Measurements from ENCODE around the gene HLA-E.
"Not testable (repeated sequence)": the region's sequence is repeated elsewhere in the genome, so short reads cannot be mapped to it uniquely, and the experiment has no call there.

The HLA-E gene

DNA sequence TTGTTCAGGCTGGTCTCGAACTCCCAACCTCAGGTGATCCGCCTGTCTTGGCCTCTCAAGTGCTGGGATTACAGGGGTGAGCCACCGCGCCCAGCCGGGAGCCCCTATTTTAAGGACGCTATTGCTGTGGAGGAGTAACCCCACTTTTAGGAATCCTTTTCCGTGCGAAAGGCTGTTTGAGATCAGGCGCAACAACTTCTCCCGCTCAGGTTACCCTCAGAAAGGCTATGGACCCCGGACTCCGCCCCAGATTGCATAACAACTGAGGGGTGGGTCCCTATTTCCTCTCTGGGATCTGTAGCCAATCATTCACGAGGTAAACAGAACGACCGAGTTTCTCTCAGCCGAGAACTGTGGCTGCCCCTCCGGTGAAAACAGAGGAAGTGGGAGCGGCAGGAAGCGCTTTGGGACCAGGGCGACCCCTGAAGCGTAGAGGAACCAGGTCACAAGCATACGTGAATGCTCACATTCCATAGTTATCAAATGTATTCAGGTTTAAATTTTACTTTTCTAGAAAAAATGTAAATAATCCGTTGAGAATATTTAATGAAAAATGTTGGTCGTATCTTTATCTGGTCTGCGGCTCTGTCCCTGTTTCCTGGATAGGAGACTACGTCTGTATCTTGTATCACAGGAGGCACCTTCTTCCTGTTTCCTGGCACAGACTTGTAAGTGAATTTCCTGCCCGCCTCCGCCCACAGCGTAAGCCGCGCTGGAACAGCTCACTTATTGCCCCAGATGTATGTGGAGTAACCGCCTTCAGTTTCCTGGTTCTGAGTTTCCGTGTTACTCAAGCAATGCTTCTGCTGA is 26.8 kb downstream of the HLA-E start:
- ATAC-seq: peak; percentile 95
- TF ChIP-seq RARB (CRISPR knock-in tag; IDR thresholded peaks at IDR 0.05) (0 out of 2 replicates have a peak, but pooled peaks have one; percentile 22), ZFP3 (CRISPR knock-in tag; IDR thresholded peaks at IDR 0.05) (0 out of 2 replicates have a peak, but pooled peaks have one; percentile 13), ZC3H10 (CRISPR knock-in tag; IDR thresholded peaks at IDR 0.05) (no peak)

DNA sequence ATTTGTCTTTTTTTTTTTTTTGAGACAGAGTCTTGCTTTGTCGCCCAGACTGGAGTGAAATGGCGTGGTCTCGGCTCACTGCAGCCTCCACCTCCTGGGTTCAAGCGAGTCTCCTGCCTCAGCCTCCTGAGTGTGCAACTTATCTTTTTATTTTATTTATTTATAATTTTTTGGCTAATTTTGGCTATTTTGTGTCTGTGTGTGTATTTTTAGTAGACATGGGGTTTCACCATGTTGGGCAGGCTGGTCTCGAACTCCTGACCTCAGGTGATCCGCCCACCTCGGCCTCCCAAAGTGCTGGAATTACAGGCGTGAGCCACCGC is 27.4 kb downstream of the HLA-E start:
- ATAC-seq: not testable (repeated sequence)

DNA sequence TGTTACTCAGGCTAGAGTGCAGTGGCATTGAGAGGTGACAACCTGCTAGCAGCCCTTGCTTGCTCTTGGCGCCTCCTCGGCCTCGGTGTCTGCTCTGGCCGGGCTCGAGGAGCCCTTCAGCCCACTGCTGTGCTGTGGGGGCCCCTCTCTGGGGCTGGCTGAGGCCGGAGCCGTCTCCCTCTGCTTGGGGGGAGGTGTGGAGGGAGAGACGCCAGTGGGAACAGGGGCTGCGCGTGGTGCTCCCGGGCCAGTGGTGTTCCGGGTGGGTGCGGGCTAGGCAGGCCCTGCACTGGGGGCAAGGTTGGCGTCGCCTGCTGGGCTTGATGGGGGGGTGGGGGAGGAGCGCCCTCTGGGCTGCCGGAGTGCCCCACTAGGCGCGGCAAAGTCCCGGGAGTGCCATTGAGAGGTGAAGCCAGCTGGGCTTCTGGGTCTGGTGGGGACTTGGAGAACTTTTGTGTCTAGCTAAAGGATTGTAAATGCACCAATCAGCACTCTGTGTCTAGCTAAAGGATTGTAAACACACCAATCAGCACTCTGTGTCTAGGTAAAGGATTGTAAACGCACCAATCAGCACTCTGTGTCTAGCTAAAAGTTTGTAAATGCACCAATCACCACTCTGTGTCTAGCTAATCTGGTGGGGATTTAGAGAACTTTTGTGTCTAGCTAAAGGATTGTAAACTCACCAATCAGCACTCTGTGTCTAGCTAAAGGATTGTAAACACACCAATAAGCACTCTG is 28.6 kb downstream of the HLA-E start:
- ATAC-seq: not testable (repeated sequence)

DNA sequence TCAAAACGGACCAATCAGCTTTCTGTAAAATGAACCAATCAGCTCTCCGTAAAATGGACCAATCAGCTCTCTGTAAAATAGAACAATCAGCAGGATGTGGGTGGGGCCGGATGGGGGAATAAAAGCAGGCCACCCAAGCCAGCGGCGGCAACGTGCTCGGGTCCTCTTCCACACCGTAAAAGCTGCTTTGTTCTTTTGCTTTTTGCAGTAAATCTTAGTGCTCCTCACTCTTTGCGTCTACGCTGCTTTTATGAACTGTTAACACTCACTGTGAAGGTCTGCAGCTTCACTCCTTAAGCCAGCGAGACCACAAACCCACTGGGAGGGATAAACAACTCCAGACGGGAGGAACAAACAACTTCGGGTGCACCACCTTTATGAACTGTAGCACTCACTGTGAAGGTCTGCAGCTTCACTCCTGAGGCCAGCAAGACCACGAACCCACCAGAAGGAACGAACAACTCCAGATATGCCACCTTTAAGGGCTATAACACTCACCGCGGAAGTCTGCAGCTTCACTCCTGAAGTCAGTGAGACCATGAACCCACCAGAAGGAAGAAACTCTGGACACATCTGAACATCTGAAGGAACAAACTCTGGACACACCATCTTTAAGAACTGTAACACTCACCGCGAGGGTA is 29.3 kb downstream of the HLA-E start:
- not testable (repeated sequence) for ATAC-seq

DNA sequence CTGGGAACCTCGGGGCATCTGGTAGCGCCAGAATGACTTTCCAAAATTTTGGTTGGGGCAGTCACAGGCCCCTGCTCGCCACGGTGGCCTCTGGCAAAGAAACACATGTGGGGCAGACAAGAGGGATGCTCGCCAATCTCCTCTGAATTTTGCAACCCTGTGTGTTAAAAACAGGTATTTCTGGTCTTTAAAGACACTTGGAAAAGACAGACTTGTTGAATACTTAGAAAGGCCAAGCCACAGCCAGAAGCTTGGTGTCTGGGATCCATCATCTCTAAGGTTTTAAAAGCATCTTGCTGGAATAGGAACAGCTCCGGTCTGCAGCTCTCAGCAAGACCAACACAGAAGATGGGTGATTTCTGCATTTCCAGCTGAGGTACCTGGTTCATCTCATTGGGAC is 31.2 kb downstream of the HLA-E start:
- no peak for ATAC-seq

DNA sequence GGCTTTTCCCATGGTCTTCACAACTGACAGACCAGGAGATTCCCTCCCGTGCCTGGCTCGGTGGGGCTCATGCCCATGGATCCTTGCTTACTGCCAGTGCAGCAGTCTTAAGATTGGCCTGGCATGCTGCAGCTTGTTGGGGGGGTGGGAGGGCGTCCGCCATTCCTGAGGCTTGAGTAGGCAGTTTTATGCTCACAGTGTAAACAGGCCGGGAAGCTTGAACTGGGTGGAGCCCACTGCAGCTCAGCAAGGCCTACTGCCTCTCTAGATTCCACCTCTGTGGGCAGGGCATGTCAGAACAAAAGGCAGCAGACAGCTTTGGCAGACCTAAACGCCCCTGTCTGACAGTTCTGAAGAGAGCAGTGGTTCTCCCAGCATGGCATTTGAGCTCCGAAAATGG is 31.8 kb downstream of the HLA-E start:
- peak; percentile 27; the same call in 2 of the 3 replicates for ATAC-seq

More for the DNA sequence above, 31.2 kb downstream of the HLA-E start:
- TF ChIP-seq CSDC2 (CRISPR knock-in tag; IDR thresholded peaks at IDR 0.05) (no peak), RARB (CRISPR knock-in tag; IDR thresholded peaks at IDR 0.05) (no peak), ZC3H10 (CRISPR knock-in tag; IDR thresholded peaks at IDR 0.05) (no peak), ZNF70 (CRISPR knock-in tag; IDR thresholded peaks at IDR 0.05) (no peak), OSR1 (CRISPR knock-in tag; IDR thresholded peaks at IDR 0.05) (no peak)
- TF ChIP-seq, protein P1, sequence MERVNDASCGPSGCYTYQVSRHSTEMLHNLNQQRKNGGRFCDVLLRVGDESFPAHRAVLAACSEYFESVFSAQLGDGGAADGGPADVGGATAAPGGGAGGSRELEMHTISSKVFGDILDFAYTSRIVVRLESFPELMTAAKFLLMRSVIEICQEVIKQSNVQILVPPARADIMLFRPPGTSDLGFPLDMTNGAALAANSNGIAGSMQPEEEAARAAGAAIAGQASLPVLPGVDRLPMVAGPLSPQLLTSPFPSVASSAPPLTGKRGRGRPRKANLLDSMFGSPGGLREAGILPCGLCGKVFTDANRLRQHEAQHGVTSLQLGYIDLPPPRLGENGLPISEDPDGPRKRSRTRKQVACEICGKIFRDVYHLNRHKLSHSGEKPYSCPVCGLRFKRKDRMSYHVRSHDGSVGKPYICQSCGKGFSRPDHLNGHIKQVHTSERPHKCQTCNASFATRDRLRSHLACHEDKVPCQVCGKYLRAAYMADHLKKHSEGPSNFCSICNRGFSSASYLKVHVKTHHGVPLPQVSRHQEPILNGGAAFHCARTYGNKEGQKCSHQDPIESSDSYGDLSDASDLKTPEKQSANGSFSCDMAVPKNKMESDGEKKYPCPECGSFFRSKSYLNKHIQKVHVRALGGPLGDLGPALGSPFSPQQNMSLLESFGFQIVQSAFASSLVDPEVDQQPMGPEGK (CRISPR knock-in tag; IDR thresholded peaks at IDR 0.05; ENCODE audit: borderline replicate concordance): no peak

DNA sequence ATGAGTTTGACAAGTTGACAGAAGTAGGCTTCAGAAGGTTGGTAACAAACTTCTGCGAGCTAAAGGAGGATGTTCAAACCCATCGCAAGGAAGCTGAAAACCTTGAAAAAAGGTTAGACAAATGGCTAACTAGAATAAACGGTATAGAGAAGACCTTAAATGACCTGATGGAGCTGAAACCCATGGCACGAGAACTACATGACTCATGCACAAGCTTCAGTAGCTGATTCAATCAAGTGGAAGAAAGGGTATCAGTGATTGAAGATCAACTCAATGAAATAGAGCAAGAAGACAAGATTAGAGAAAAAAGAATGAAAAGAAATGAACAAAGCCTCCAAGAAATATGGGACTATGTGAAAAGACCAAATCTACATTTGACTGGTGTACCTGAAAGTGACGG is 32.6 kb downstream of the HLA-E start:
- not testable (repeated sequence) for ATAC-seq

DNA sequence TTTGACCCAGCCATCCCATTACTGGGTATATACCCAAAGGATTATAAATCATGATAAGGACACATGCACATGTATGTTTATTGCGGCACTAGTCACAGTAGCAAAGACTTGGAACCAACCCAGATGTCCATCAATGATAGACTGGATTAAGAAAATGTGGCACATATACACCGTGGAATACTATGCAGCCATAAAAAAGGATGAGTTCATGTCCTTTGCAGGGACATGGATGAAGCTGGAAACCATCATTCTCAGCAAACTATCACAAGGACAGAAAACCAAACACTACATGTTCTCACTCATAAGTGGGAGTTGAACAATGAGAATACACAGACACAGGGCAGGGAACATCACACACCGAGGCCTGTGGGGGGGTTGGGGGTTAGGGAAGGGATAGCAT is 37.1 kb downstream of the HLA-E start:
- not testable (repeated sequence) for ATAC-seq

DNA sequence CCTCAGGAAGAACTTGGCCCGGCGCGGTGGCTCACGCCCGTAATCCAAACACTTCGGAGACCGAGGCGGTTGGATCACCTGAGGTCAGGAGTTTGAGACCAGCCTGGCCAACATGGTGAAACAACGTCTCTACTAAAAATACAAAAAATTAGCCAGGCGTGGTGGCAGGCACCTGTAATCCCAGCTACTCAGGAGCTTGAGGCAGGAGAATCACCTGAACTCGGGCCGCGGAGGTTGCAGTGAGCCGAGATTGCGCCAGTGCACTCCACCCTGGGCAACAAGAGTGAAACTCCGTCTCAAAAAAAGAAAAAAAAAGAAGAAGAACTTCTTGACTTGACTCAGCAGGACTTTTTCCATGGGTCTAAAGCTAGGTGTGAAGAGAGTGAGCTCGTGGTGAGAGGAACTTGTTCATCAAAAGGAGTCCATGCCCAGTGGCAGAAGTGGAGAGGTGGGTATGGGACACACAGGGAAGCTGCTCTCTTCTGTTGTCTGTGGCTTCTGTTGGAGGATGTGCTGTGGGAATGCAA is 40.1 kb downstream of the HLA-E start:
- ATAC-seq: not testable (repeated sequence)

DNA sequence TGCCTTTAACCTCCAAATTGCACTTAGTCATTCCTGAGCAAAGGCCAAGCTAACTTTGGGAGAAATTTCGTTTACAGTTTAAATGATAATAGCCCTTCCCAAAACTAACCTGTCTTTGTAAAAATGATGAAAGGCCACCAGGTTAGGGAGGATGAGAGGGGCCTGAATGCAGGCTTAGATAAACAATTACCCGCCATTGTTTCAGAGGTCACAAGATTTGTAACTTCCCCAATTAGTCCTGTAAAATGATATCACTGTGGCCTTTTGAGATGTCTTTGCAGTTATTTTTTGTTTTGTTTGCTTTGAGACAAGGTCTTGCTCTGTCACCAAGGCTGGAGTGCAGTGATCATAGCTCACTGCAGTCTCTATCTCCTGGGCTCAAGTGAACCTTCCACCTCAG is 40.7 kb downstream of the HLA-E start:
- no peak for ATAC-seq
- TF ChIP-seq GLIS3 (CRISPR knock-in tag; IDR thresholded peaks at IDR 0.05) (no peak), PPARA (CRISPR knock-in tag; IDR thresholded peaks at IDR 0.05; ENCODE audit: borderline replicate concordance) (no peak), SNAI2 (CRISPR knock-in tag; IDR thresholded peaks at IDR 0.05) (no peak), RARB (CRISPR knock-in tag; IDR thresholded peaks at IDR 0.05) (no peak)

DNA sequence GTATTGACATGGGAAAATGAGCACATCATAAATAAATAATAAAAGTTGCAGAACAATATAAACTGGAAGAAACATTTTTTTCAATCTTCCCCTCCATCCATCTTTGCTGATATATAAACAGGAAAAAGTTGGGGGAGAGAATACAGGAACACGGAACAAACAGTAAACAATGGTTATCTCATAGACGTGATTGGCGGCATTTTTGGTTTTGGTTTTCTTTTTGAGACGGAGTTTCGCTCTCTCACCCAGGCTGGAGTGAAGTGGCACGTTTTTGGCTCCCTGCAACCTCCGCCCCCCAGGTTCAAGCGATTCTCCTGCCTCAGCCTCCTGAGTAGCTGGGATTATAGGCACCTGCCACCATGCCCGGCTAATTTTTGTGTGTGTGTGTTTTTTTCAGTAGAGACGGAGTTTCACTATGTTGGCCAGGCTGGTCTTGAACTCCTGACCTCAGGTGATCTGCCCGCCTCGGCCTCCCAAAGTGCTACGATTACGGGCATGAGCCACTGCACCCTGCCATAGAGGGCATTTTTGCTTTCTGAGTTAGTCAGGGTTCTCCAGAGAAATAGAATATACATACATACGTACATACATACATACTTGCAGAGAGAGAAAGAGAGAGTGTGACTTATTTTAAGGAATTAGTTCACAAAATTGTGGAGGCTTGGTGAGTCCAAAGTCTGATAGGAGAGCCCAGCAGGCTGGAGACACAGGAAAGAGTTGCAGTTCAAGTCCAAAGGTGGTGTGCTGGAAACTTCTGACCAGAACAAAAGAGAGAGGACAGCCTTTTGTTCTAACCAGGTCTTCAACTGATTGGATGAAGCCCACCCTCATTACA is 44.4 kb downstream of the HLA-E start:
- no peak for ATAC-seq
- no peak for TF ChIP-seq ZNF70 (CRISPR knock-in tag; IDR thresholded peaks at IDR 0.05)
- no peak for TF ChIP-seq ZC3H10 (CRISPR knock-in tag; IDR thresholded peaks at IDR 0.05)
- TF ChIP-seq CSDC2 (CRISPR knock-in tag; IDR thresholded peaks at IDR 0.05): no peak
- TF ChIP-seq ISL1 (CRISPR knock-in tag; IDR thresholded peaks at IDR 0.05): no peak

Measured in SK-N-SH treated with all-trans-retinoic acid at 6 μM for 48 hours (cell line).